HepG2 (cell line): ENCODE data around the gene IKZF4. TPM values are rescaled to one million over a fixed set of nuclear protein-coding genes. Genes with fewer than 3 reads are reported as not detected.

Experiments
- EEA1 ChIP-seq: sonication (generic); formaldehyde crosslinking; IDR thresholded peaks from 2 replicates; pipeline ENCODE4 v1.5.1; 2020; ENCODE audit warnings: mild to moderate bottlenecking, missing genetic modification reagents, borderline replicate concordance
- HOXD1 ChIP-seq: sonication (generic); formaldehyde crosslinking; IDR thresholded peaks from 2 replicates; pipeline ENCODE4 v1.5.0; 2020; ENCODE audit warnings: missing genetic modification reagents
- KLF11 ChIP-seq: IDR thresholded peaks from 2 replicates; pipeline ENCODE4 v1.6.1; 2016; ENCODE audit warnings: missing compliant biosample characterization
- KLF16 ChIP-seq, 2 experiments: sonication (generic) in 1 of 2; formaldehyde crosslinking in 1 of 2; IDR thresholded peaks; 2 replicates each; pipeline versions ENCODE4 v1.6.1 to v1.8.0; 2016 to 2023; ENCODE audit warnings: missing genetic modification reagents in 2 of 2, missing compliant biosample characterization in 1 of 2
- RBM39 ChIP-seq: fragments of 200-400 bp; formaldehyde crosslinking; IDR thresholded peaks from one replicate; pipeline ENCODE4 v1.6.1; 2018; ENCODE audit warnings: antibody characterized with exemption, mild to moderate bottlenecking, low read depth, low read length; ENCODE audit not compliant: poor library complexity, severe bottlenecking
- SIN3B ChIP-seq: fragments of 150-350 bp; IDR thresholded peaks from 2 replicates; pipeline ENCODE4 v1.6.1; 2014; ENCODE audit warnings: low read length
- SRSF1 ChIP-seq: fragments of 200-400 bp; formaldehyde crosslinking; optimal IDR thresholded peaks from 2 replicates; pipeline ENCODE3; 2017; ENCODE audit warnings: mild to moderate bottlenecking, low read depth, low read length, moderate library complexity
- ZEB1 ChIP-seq: IDR thresholded peaks from 2 replicates; pipeline ENCODE4 v1.6.1; 2012; ENCODE audit warnings: mild to moderate bottlenecking, low read depth, inconsistent platforms; ENCODE audit not compliant: insufficient replicate concordance
- ZNF501 ChIP-seq: sonication (generic); formaldehyde crosslinking; IDR thresholded peaks from 2 replicates; pipeline ENCODE4 v1.5.1; 2020; ENCODE audit warnings: mild to moderate bottlenecking, moderate library complexity, missing genetic modification reagents
- ZNF768 ChIP-seq: sonication (generic); formaldehyde crosslinking; IDR thresholded peaks from 2 replicates; pipeline ENCODE4 v1.4.0; 2020; ENCODE audit warnings: missing genetic modification reagents
- ZNF879 ChIP-seq: sonication (generic); formaldehyde crosslinking; IDR thresholded peaks from 2 replicates; pipeline ENCODE4 v1.8.1; 2023; ENCODE audit warnings: missing genetic modification reagents
- polyA plus RNA-seq, 8 experiments: library from polyadenylated mRNA; depleted of rRNA in 3 of 8; stranded (reverse) in 7 of 8; unstranded in 1 of 8; fragments of >200 nt; fragmentation: Illumina TruSeq in 4 of 8; extraction: Trizol in 4 of 8; gene quantifications; 2 replicates each; pipeline versions ENCODE4 v1.2.1 to v1.2.3, GENCODE V29; 2011 to 2016; ENCODE audit warnings: low read depth in 4 of 8, missing spikeins in 1 of 8, mixed read lengths in 1 of 8; ENCODE audit not compliant: insufficient read depth in 1 of 8
- total RNA-seq, 5 experiments: library from RNA; depleted of rRNA; stranded (reverse); fragments of >200 nt; fragmentation: Illumina TruSeq; extraction: Trizol; gene quantifications; 2 replicates each; pipeline ENCODE4 v1.2.3, GENCODE V29; 2016; ENCODE audit warnings: low read depth in 1 of 5
- TF ChIP-seq, protein P1 (sequence below): sonication (generic); formaldehyde crosslinking; IDR thresholded peaks from 2 replicates; pipeline ENCODE4 v1.4.0; 2020; ENCODE audit warnings: missing genetic modification reagents, mild to moderate bottlenecking, borderline replicate concordance
- TF ChIP-seq, protein P2 (sequence below): sonication (generic); formaldehyde crosslinking; IDR thresholded peaks from 2 replicates; pipeline ENCODE4 v1.4.0; 2020; ENCODE audit warnings: mild to moderate bottlenecking, missing genetic modification reagents
- TF ChIP-seq, protein P3 (sequence below): sonication (generic); formaldehyde crosslinking; IDR thresholded peaks from 2 replicates; pipeline ENCODE4 v1.9.0; 2021; ENCODE audit warnings: missing genetic modification reagents, borderline replicate concordance
- TF ChIP-seq, protein P4 (sequence below): sonication (generic); formaldehyde crosslinking; IDR thresholded peaks from 2 replicates; pipeline ENCODE4 v1.5.0; 2020; ENCODE audit warnings: mild to moderate bottlenecking, missing genetic modification reagents, moderate library complexity

The IKZF4 gene
- total and polyA plus RNA-seq, 2 of the 13 experiments (the other 11 are each of a cell fraction or from before 2014, with no cell fraction given) = 0.58 to 2.2 TPM

DNA sequence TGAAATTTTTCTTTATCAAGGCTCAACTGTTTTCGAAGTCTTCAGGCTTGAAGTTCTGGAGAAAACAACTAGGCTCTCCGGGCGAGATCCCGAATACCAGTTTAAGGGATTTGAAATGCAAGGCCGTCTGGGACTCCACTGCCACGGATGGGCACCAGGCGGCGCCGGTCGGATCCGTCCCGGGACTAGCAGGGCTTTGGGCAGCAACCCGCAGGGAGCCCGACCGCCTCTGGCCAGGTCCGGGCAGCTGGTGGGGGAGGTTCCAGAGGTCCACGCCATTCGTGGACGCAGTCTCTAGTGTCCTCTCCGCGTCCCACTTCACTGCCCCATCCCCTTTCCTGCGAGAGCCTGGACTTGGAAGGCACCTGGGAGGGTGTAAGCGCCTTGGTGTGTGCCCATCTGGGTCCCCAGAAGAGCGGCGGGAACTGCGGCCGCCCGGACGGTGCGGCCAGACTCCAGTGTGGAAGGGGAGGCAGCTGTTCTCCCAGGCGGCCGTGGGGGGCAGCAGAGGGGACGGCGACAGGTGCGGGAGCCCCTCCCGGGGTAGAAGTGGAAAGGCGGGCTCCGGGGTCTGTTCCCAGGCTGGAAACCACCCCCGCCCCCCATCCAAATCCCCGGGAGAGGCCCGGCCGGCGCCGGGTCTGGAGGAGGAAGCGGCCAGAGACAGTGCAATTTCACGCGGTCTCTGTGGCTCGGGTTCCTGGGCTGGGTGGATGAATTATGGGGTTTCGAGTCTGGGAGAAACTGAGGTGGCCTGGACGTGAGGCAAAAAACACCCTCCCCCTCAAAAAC, 58.3 kb downstream of the IKZF4 start (continued):
- TF ChIP-seq, protein P1, sequence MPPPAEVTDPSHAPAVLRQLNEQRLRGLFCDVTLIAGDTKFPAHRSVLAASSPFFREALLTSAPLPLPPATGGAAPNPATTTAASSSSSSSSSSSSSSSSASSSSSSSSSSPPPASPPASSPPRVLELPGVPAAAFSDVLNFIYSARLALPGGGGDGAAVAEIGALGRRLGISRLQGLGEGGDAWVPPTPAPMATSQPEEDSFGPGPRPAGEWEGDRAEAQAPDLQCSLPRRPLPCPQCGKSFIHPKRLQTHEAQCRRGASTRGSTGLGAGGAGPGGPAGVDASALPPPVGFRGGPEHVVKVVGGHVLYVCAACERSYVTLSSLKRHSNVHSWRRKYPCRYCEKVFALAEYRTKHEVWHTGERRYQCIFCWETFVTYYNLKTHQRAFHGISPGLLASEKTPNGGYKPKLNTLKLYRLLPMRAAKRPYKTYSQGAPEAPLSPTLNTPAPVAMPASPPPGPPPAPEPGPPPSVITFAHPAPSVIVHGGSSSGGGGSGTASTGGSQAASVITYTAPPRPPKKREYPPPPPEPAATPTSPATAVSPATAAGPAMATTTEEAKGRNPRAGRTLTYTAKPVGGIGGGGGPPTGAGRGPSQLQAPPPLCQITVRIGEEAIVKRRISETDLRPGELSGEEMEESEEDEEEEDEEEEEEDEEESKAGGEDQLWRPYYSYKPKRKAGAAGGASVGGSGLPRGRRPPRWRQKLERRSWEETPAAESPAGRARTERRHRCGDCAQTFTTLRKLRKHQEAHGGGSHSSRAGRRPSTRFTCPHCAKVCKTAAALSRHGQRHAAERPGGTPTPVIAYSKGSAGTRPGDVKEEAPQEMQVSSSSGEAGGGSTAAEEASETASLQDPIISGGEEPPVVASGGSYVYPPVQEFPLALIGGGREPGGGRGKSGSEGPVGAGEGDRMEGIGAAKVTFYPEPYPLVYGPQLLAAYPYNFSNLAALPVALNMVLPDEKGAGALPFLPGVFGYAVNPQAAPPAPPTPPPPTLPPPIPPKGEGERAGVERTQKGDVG (CRISPR knock-in tag) = peak; percentile 70; the same call in 1 of the 2 replicates
- TF ChIP-seq HOXD1 (CRISPR knock-in tag) (0 out of 2 replicates have a peak, but pooled peaks have one; percentile 51), SRSF1 (peak; percentile 63), ZNF768 (CRISPR knock-in tag) (peak; percentile 77), KLF11 (CRISPR knock-in tag) (peak; percentile 76; the same call in 1 of the 2 replicates), RBM39 (peak; percentile 56), SIN3B (0 out of 2 replicates have a peak, but pooled peaks have one; percentile 39), EEA1 (peak; percentile 76; the same call in 1 of the 2 replicates), KLF16 (CRISPR knock-in tag; IDR thresholded peaks at IDR 0.05) (peak in 1 of 2 experiments; percentile 53; a peak in 2 of 4 replicates), ZNF879 (no peak), ZNF501 (0 out of 2 replicates have a peak, but pooled peaks have one; percentile 33), ZEB1 (no peak)
- TF ChIP-seq, protein P2, sequence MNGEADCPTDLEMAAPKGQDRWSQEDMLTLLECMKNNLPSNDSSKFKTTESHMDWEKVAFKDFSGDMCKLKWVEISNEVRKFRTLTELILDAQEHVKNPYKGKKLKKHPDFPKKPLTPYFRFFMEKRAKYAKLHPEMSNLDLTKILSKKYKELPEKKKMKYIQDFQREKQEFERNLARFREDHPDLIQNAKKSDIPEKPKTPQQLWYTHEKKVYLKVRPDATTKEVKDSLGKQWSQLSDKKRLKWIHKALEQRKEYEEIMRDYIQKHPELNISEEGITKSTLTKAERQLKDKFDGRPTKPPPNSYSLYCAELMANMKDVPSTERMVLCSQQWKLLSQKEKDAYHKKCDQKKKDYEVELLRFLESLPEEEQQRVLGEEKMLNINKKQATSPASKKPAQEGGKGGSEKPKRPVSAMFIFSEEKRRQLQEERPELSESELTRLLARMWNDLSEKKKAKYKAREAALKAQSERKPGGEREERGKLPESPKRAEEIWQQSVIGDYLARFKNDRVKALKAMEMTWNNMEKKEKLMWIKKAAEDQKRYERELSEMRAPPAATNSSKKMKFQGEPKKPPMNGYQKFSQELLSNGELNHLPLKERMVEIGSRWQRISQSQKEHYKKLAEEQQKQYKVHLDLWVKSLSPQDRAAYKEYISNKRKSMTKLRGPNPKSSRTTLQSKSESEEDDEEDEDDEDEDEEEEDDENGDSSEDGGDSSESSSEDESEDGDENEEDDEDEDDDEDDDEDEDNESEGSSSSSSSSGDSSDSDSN (CRISPR knock-in tag) = peak; percentile 88
- TF ChIP-seq, protein P3, sequence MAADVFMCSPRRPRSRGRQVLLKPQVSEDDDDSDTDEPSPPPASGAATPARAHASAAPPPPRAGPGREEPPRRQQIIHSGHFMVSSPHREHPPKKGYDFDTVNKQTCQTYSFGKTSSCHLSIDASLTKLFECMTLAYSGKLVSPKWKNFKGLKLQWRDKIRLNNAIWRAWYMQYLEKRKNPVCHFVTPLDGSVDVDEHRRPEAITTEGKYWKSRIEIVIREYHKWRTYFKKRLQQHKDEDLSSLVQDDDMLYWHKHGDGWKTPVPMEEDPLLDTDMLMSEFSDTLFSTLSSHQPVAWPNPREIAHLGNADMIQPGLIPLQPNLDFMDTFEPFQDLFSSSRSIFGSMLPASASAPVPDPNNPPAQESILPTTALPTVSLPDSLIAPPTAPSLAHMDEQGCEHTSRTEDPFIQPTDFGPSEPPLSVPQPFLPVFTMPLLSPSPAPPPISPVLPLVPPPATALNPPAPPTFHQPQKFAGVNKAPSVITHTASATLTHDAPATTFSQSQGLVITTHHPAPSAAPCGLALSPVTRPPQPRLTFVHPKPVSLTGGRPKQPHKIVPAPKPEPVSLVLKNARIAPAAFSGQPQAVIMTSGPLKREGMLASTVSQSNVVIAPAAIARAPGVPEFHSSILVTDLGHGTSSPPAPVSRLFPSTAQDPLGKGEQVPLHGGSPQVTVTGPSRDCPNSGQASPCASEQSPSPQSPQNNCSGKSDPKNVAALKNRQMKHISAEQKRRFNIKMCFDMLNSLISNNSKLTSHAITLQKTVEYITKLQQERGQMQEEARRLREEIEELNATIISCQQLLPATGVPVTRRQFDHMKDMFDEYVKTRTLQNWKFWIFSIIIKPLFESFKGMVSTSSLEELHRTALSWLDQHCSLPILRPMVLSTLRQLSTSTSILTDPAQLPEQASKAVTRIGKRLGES (CRISPR knock-in tag) = no peak
- TF ChIP-seq, protein P4, sequence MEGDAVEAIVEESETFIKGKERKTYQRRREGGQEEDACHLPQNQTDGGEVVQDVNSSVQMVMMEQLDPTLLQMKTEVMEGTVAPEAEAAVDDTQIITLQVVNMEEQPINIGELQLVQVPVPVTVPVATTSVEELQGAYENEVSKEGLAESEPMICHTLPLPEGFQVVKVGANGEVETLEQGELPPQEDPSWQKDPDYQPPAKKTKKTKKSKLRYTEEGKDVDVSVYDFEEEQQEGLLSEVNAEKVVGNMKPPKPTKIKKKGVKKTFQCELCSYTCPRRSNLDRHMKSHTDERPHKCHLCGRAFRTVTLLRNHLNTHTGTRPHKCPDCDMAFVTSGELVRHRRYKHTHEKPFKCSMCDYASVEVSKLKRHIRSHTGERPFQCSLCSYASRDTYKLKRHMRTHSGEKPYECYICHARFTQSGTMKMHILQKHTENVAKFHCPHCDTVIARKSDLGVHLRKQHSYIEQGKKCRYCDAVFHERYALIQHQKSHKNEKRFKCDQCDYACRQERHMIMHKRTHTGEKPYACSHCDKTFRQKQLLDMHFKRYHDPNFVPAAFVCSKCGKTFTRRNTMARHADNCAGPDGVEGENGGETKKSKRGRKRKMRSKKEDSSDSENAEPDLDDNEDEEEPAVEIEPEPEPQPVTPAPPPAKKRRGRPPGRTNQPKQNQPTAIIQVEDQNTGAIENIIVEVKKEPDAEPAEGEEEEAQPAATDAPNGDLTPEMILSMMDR (CRISPR knock-in tag) = peak; percentile 83
